Heart left ventricle (tissue), 16 donors: Measurements from ENCODE around the gene RALBP1. TPM values are rescaled to one million over a fixed set of nuclear protein-coding genes. Genes with fewer than 3 reads are reported as not detected.

Source experiments
- ATAC-seq, 4 donors: fragments of 200-7000 bp; cut with Tn5 transposase; one replicate each; pipeline ENCODE4 v1.9.1; 2020 to 2022; ENCODE audit warnings: moderate library complexity in 4 of 4, mild to moderate bottlenecking in 3 of 4, moderate number of reproducible peaks in 1 of 4
- DNase-seq, 5 donors: peaks; one replicate each; pipeline ENCODE4 v3.0.0-alpha.2; 2020
- H3K27ac ChIP-seq, 12 donors: fragments of 200-600 bp; sonication (generic) in 4 of 12; one replicate each; pipeline versions ENCODE4 v1.5.0 to v1.8.0; 2016 to 2022; ENCODE audit warnings: mild to moderate bottlenecking in 2 of 12
- H3K27me3 ChIP-seq, 9 donors: fragments of 200-600 bp; sonication (generic) in 2 of 9; one replicate each; pipeline versions ENCODE4 v1.5.1 to v1.8.0; 2016 to 2022; ENCODE audit warnings: mild to moderate bottlenecking in 3 of 9
- H3K36me3 ChIP-seq, 9 donors: fragments of 200-600 bp; sonication (generic) in 2 of 9; one replicate each; pipeline versions ENCODE4 v1.5.0 to v1.8.0; 2018 to 2022; ENCODE audit warnings: mild to moderate bottlenecking in 2 of 9
- H3K4me1 ChIP-seq, 12 donors: fragments of 200-600 bp; sonication (generic) in 4 of 12; one replicate each; pipeline versions ENCODE4 v1.5.0 to v1.8.0; 2016 to 2022; ENCODE audit warnings: mild to moderate bottlenecking in 3 of 12
- H3K4me3 ChIP-seq, 12 donors: fragments of 200-600 bp; sonication (generic) in 4 of 12; one replicate each; pipeline versions ENCODE4 v1.5.0 to v1.8.0; 2017 to 2022; ENCODE audit warnings: mild to moderate bottlenecking in 9 of 12, moderate library complexity in 4 of 12
- H3K9me3 ChIP-seq, 12 donors: fragments of 200-600 bp; sonication (generic) in 4 of 12; one replicate each; pipeline versions ENCODE4 v1.5.0 to v1.8.0; 2016 to 2022; ENCODE audit warnings: mild to moderate bottlenecking in 1 of 12
- POLR2A ChIP-seq, 2 donors: fragments of 450-650 bp; IDR thresholded peaks; one replicate each; pipeline ENCODE4 v1.6.1; 2017; ENCODE audit warnings: antibody characterized with exemption in 2 of 2, mild to moderate bottlenecking in 2 of 2, moderate library complexity in 2 of 2
- WGBS, 4 donors: extraction: QIAGEN DNeasy Blood & Tissue Kit in 2 of 4; methylation state at CpG; one replicate each; pipeline versions ENCODE4 v1.1.5 to v1.1.7; 2013 to 2018; 5-methylcytosine and 5-hydroxymethylcytosine counted together
- intact Hi-C, 10 donors: fragments of 100-400 bp; cut with DNase I; formaldehyde crosslinking; loops; one replicate each; pipeline versions ENCODE4 v1.11.1 to v1.14.2; 2022
- polyA plus RNA-seq, 2 donors: library from polyadenylated mRNA; stranded (reverse); fragments of 200-250 nt; gene quantifications; one replicate each; pipeline ENCODE4 v1.2.3, GENCODE V29; 2013
- total RNA-seq, 9 donors: library from RNA; depleted of rRNA in 2 of 9; stranded (reverse); fragments of >200 nt in 2 of 9; fragmentation: NEBNext Ultra II Directional in 3 of 9; extraction: Animal tissue kit (Norgen Biotek cat#: 25700) in 3 of 9; gene quantifications; one replicate each; pipeline versions ENCODE4 v1.1.0 to v1.2.4, GENCODE V29; 2016 to 2023
- TF ChIP-seq, protein P1 (sequence below), 12 donors: fragments of 200-600 bp; sonication (generic) in 4 of 12; IDR thresholded peaks; one replicate each; pipeline versions ENCODE4 v1.5.0 to v1.8.0; 2018 to 2022; ENCODE audit warnings: antibody characterized with exemption in 12 of 12, mild to moderate bottlenecking in 5 of 12
- donor health status: ischemic (EF 13 %, LVEDD 7.1; RV severe dilation, severe dysfunction).
- donor health status: healthy with polysubstance abuse.
- donor health status: DM: no; HTN: yes; CAD: no.
- donor health status: DM: no; HTN: no; CAD: no.
- donor health status: ischemic (EF 25% LVEDD 6.9; RV normal size, moderate dysfunction).
- donor health status: ischemic (EF 25% LVEDD 5.7; RV mildly dilated, moderate dysfunction).
- donor health status: healthy.
- donor health status: DM: yes; HTN: yes; CAD: no.
- donor health status: ischemic (EF 35%, LVEDD 5.7; RV mildly dilated, moderate dysfunction).
- donor health status: nonischemic (EF 11% LVEDD 7.7; RV severe dilation, severe dysfunction).
- donor health status: DM: yes; HTN: yes; CAD: no.
- donor health status: PGD.
- donor health status: ischemic (EF 29% LVEDD 5.4; RV normal size, mild dysfunction).
- donor health status: nonischemic (EF 23%, LVEDD 6.1; RV moderate dilation, normal function).

RALBP1 gene
- total and polyA plus RNA-seq, 11 donors, result 20.9 to 91.1 (median 47.8) TPM

DNA sequence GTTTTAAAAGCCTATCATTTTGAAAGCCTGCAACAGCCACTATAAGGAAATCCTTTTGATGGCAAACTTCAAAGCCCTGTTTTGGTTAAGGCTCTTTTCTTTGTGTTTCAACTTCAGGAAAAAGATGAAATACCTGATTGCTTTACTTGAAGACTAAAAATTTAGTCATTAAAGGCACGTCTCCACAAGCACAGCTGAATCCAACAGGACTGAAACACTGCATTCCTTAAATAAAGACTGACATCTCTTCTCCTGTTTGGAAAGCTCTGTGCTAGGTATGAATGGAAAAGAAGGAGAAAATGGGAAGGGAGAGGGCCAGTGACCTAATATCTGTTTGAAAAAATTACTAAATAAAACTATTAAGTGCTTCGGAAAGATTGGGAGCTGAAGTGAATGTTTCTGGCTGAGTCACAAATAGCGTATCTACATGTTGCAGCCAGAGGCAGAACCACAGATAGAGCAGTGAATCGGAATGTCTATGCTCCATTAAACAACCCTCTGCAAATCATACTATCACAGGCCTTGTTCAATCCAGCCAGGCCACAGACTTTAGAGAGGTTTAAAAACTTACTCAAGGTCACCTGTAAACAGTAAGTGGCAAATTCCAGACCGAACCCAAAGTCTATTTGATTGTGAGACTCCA is 21.1 kb upstream of the RALBP1 start:
- no peak overlapping the region for H3K4me3 ChIP-seq
- ATAC-seq, result peak in 1 of 4 donors; percentile 49
- H3K36me3 ChIP-seq, result no peaks in the 10 kb centered on the region
- H3K27ac ChIP-seq, result peak overlapping the region in 3 of 12 donors; percentile 5 to 31 (median 6)
- intact Hi-C loops, result no loop called here
- H3K4me1 ChIP-seq, result peaks cover 0 to 10% (median 0%) of the 10 kb centered on the region in 12 donors
- H3K27me3 ChIP-seq, result no peaks in the 10 kb centered on the region
- WGBS, 4 donors, result 35 to 71% (median 62%) methylated on average over 5 of the region's 5 CpGs
- TF ChIP-seq POLR2A (IDR thresholded peaks at IDR 0.05), result no peak
- TF ChIP-seq, protein P1, sequence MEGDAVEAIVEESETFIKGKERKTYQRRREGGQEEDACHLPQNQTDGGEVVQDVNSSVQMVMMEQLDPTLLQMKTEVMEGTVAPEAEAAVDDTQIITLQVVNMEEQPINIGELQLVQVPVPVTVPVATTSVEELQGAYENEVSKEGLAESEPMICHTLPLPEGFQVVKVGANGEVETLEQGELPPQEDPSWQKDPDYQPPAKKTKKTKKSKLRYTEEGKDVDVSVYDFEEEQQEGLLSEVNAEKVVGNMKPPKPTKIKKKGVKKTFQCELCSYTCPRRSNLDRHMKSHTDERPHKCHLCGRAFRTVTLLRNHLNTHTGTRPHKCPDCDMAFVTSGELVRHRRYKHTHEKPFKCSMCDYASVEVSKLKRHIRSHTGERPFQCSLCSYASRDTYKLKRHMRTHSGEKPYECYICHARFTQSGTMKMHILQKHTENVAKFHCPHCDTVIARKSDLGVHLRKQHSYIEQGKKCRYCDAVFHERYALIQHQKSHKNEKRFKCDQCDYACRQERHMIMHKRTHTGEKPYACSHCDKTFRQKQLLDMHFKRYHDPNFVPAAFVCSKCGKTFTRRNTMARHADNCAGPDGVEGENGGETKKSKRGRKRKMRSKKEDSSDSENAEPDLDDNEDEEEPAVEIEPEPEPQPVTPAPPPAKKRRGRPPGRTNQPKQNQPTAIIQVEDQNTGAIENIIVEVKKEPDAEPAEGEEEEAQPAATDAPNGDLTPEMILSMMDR (IDR thresholded peaks at IDR 0.05), result no peak
- DNase-seq, result no peak
- H3K9me3 ChIP-seq, result peaks cover 0 to 19% (median 10%) of the 10 kb centered on the region in 12 donors

DNA sequence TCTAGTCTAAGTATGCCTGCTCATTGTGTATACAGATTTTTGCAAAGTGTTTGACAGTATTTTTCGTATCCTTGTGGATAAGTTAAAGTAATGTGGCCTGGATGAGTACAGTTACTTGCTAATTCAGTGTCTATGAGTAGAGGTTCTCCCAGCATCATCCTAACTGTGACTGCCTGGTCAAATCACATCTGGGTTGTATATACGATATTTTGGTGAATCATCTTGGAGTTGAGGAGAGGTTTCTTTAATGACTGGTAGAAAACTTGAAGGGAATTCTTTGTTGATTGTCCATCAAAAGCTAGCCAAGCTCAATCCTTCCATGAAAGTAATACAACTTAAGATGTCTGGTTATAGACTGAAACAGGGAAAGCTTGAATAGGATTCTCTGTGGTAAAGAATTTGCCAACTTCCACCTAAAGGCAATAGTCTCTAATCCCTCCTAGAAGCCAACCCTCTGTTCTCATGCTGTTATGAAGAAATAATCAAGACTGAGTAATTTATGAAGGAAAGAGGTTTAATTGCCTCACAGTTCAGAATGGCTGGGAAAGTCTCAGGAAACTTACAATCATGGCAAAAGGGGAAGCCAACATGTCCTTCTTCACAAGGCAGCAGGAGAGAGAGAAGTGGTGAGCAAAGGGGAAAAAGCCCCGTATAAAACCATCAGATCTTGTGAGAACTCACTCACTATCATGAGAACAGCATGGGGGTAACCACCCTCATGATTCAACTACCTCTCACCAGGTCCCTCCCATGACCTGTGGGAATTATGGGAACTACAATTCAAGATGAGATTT is 19.4 kb upstream of the RALBP1 start:
- H3K27ac ChIP-seq, result no peak overlapping the region
- peaks cover 0 to 10% (median 0%) of the 10 kb centered on the region in 12 donors for H3K4me1 ChIP-seq
- DNase-seq (no peak), ATAC-seq (no peak)
- intact Hi-C loops, result no loop called here
- no peaks in the 10 kb centered on the region for H3K36me3 ChIP-seq
- no peaks in the 10 kb centered on the region for H3K27me3 ChIP-seq
- no peak for TF ChIP-seq POLR2A (IDR thresholded peaks at IDR 0.05)
- TF ChIP-seq, protein P1 (IDR thresholded peaks at IDR 0.05), result no peak
- no peak overlapping the region for H3K4me3 ChIP-seq
- peaks cover 0 to 19% (median 10%) of the 10 kb centered on the region in 12 donors for H3K9me3 ChIP-seq
- whole genome bisulfite sequencing, 4 donors, result 70 to 90% (median 86%) methylated on average over 3 of the region's 3 CpGs

DNA sequence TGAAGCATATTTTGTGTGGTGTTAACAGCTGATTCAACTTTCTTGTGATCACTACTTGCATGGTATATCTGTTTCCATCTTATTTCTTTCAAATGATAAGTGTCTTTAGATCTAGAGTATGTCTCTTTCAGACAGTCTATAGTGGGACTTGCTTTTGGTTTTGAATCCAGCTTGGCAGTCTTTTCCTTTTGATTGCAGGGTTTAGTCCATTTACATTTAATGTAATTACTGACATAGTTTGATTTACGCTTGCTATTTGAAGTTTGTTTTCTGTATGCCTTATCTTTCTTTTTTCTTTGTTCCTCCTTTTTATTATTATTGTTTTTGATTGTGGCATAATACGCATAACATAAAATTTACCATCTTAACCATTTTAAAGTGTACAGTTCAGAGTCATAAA is 9.2 kb upstream of the RALBP1 start:
- no peak for ATAC-seq
- no peak for DNase-seq
- Histone ChIP-seq H3K4me1 (no peaks in the 10 kb centered on the region), H3K4me3 (no peak overlapping the region), H3K27ac (no peak overlapping the region), H3K36me3 (no peaks in the 10 kb centered on the region), H3K27me3 (no peaks in the 10 kb centered on the region), H3K9me3 (peaks cover 0 to 33% (median 12%) of the 10 kb centered on the region in 12 donors)
- WGBS, 4 donors, result 64 to 96% (median 79%) methylated on average over 2 of the region's 2 CpGs
- intact Hi-C loops, result loop anchor here in 1 of 10 donors (10.0 kb wide), 1 partner anchor 59 kb away; no protein-coding TSS in a partner anchor
- TF ChIP-seq, protein P1 (IDR thresholded peaks at IDR 0.05), result no peak
- TF ChIP-seq POLR2A (IDR thresholded peaks at IDR 0.05), result no peak

DNA sequence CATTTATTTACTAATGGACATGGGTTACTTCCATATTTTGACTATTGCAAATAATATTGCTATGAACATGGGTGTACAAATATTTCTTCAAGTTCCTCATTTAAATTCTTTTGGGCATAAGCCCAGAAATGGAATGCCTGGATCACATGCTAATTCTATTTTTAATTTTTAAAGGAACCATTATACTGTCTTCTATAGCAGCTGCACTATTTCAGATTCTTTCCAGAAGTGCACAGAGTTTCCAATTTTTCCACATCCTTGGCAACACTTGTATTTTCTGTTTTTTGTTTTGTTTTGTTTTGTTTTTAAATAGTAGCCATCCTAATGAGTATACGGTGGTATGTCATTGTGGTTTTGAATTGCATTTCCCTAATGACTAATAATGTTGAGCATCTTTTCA is 8.5 kb upstream of the RALBP1 start:
- intact Hi-C loops, result loop anchor here in 1 of 10 donors (10.0 kb wide), 1 partner anchor 58 kb away; no protein-coding TSS in a partner anchor

More for the DNA sequence above, 8.5 kb upstream of the RALBP1 start:
- H3K36me3 ChIP-seq, result no peaks in the 10 kb centered on the region
- WGBS, 4 donors, result 53 to 67% (median 61%) methylated on average over 1 of the region's 1 CpG
- TF ChIP-seq, protein P1 (IDR thresholded peaks at IDR 0.05), result no peak
- no peak for TF ChIP-seq POLR2A (IDR thresholded peaks at IDR 0.05)
- no peak for DNase-seq
- H3K27ac ChIP-seq, result no peak overlapping the region
- ATAC-seq, result no peak
- H3K9me3 ChIP-seq, result peaks cover 0 to 33% (median 12%) of the 10 kb centered on the region in 12 donors
- no peaks in the 10 kb centered on the region for H3K27me3 ChIP-seq
- no peaks in the 10 kb centered on the region for H3K4me1 ChIP-seq
- H3K4me3 ChIP-seq, result no peak overlapping the region
